Neural crest cell (in vitro differentiated cells): ENCODE results near the gene B4GALT5. TPM values are rescaled to one million over a fixed set of nuclear protein-coding genes. Genes with fewer than 3 reads are reported as not detected.
"Not testable (repeated sequence)": the region's sequence is repeated elsewhere in the genome, so short reads cannot be mapped to it uniquely, and the experiment has no call there.

ENCODE experiments used
- DNase-seq: peaks from one replicate; pipeline ENCODE4 v3.0.0; 2021; ENCODE audit warnings: low read depth, mixed read lengths, low spot score
- H3K27ac Mint-ChIP-seq: one replicate; pipeline ENCODE4 v1.8.0; 2021; ENCODE audit warnings: mild to moderate bottlenecking, mixed read lengths; ENCODE audit not compliant: unreplicated experiment
- H3K27me3 Mint-ChIP-seq: 2 replicates; pipeline ENCODE4 v1.8.0; 2021; ENCODE audit warnings: low read depth, mild to moderate bottlenecking, mixed read lengths
- H3K36me3 Mint-ChIP-seq: 2 replicates; pipeline ENCODE4 v1.8.0; 2021; ENCODE audit warnings: low read depth, mild to moderate bottlenecking, mixed read lengths
- H3K4me1 Mint-ChIP-seq: 2 replicates; pipeline ENCODE4 v1.8.0; 2021; ENCODE audit warnings: mixed read lengths
- H3K4me3 Mint-ChIP-seq: one replicate; pipeline ENCODE4 v1.8.0; 2021; ENCODE audit warnings: mild to moderate bottlenecking, mixed read lengths
- H3K9me3 Mint-ChIP-seq: 2 replicates; pipeline ENCODE4 v1.8.0; 2021; ENCODE audit warnings: mixed read lengths
- long read RNA-seq: library from polyadenylated mRNA; unstranded; transcript quantifications from one replicate; pipeline ENCODE4 v2.0.0, GENCODE V29; 2020
- total RNA-seq: library from RNA; stranded (reverse); gene quantifications from 2 replicates; pipeline ENCODE4 v1.2.1, GENCODE V29; 2021
- TF ChIP-seq, protein P1 (sequence below): fragments of 200-600 bp; sonication (generic); conservative IDR thresholded peaks from 2 replicates; pipeline ENCODE4 v1.5.0; 2021; ENCODE audit warnings: antibody characterized with exemption, mild to moderate bottlenecking

Gene B4GALT5, protein sequence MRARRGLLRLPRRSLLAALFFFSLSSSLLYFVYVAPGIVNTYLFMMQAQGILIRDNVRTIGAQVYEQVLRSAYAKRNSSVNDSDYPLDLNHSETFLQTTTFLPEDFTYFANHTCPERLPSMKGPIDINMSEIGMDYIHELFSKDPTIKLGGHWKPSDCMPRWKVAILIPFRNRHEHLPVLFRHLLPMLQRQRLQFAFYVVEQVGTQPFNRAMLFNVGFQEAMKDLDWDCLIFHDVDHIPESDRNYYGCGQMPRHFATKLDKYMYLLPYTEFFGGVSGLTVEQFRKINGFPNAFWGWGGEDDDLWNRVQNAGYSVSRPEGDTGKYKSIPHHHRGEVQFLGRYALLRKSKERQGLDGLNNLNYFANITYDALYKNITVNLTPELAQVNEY
- total RNA-seq: 48.9 and 49.0 TPM in 2 replicates
- long read RNA-seq, partial matches to known transcripts: 1 of 3 reads
- long read RNA-seq, other reads (novel, unspliced or antisense): 2 of 3 reads

GRCh38 chr20:49713753-49714712, at the start of gene B4GALT5:
Gene B4GALT5 (minus strand): TSS chr20:49713878. CDS start chr20:49713690, 188 bp downstream.
- TF ChIP-seq, protein P1, sequence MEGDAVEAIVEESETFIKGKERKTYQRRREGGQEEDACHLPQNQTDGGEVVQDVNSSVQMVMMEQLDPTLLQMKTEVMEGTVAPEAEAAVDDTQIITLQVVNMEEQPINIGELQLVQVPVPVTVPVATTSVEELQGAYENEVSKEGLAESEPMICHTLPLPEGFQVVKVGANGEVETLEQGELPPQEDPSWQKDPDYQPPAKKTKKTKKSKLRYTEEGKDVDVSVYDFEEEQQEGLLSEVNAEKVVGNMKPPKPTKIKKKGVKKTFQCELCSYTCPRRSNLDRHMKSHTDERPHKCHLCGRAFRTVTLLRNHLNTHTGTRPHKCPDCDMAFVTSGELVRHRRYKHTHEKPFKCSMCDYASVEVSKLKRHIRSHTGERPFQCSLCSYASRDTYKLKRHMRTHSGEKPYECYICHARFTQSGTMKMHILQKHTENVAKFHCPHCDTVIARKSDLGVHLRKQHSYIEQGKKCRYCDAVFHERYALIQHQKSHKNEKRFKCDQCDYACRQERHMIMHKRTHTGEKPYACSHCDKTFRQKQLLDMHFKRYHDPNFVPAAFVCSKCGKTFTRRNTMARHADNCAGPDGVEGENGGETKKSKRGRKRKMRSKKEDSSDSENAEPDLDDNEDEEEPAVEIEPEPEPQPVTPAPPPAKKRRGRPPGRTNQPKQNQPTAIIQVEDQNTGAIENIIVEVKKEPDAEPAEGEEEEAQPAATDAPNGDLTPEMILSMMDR: no peak
- peaks cover 38% of the 10 kb centered on the region for H3K4me1 Mint-ChIP-seq
- DNase-seq: peak; percentile 80
- H3K4me3 Mint-ChIP-seq: peak within 1 kb of the TSS; percentile 92
- peak within 1 kb of the TSS; percentile 94 for H3K27ac Mint-ChIP-seq
- H3K9me3 Mint-ChIP-seq: no peaks in the 10 kb centered on the region
- H3K27me3 Mint-ChIP-seq: no peaks in the 10 kb centered on the region
- H3K36me3 Mint-ChIP-seq: no peaks in the 10 kb centered on the region

- Mint-ChIP-seq H3K9me3 (no peaks in the 10 kb centered on the region), H3K4me1 (peaks cover 40% of the 10 kb centered on the region), H3K36me3 (no peaks in the 10 kb centered on the region), H3K27me3 (no peaks in the 10 kb centered on the region), H3K4me3 (no peak overlapping the region), H3K27ac (no peak overlapping the region)
- DNase-seq: no peak
- TF ChIP-seq, protein P1: no peak
Measured at GRCh38 chr20:49762940-49763766, 49.5 kb upstream of the B4GALT5 start.

GRCh38 chr20:49761888-49762287, 48.2 kb upstream of the B4GALT5 start:
- H3K4me3 Mint-ChIP-seq, H3K36me3 Mint-ChIP-seq, DNase-seq, H3K27ac Mint-ChIP-seq, H3K27me3 Mint-ChIP-seq, H3K9me3 Mint-ChIP-seq: not testable (repeated sequence)
- peaks cover 42% of the 10 kb centered on the region for H3K4me1 Mint-ChIP-seq

GRCh38 chr20:49759266-49759950, 45.7 kb upstream of the B4GALT5 start:
- H3K4me3 Mint-ChIP-seq: no peak overlapping the region
- no peak overlapping the region for H3K27ac Mint-ChIP-seq
- no peak for DNase-seq
- no peaks in the 10 kb centered on the region for H3K9me3 Mint-ChIP-seq
- no peaks in the 10 kb centered on the region for H3K36me3 Mint-ChIP-seq
- H3K4me1 Mint-ChIP-seq: peaks cover 25% of the 10 kb centered on the region
- TF ChIP-seq, protein P1: no peak
- H3K27me3 Mint-ChIP-seq: no peaks in the 10 kb centered on the region

- H3K9me3 Mint-ChIP-seq: no peaks in the 10 kb centered on the region
- TF ChIP-seq, protein P1: no peak
- no peak overlapping the region for H3K4me3 Mint-ChIP-seq
- no peaks in the 10 kb centered on the region for H3K36me3 Mint-ChIP-seq
- no peaks in the 10 kb centered on the region for H3K27me3 Mint-ChIP-seq
- DNase-seq: no peak
- no peak overlapping the region for H3K27ac Mint-ChIP-seq
- H3K4me1 Mint-ChIP-seq: peaks cover 25% of the 10 kb centered on the region
Measured at GRCh38 chr20:49758781-49759180, 45.1 kb upstream of the B4GALT5 start.
